Activated CD4-positive, alpha-beta memory T cell treated with anti-CD3 and anti-CD28 coated beads for 36 hours (primary cell): ENCODE data around the gene ABTB1. TPM values are rescaled to one million over a fixed set of nuclear protein-coding genes. Genes with fewer than 3 reads are reported as not detected.
"Not testable (repeated sequence)": the region's sequence is repeated elsewhere in the genome, so short reads cannot be mapped to it uniquely, and the experiment has no call there.

ENCODE experiments used
- CTCF ChIA-PET: fragments of 350-600 bp; sonication (Branson Sonifier 250); formaldehyde crosslinking; loops from one replicate; lab custom pipeline; 2021; ENCODE audit warnings: antibody characterized with exemption, inconsistent platforms; lab: Charles Lee
- POLR2A ChIA-PET: fragments of 350-600 bp; sonication (Branson Sonifier 250); formaldehyde crosslinking; loops from one replicate; lab custom pipeline; 2021; ENCODE audit warnings: antibody characterized with exemption; lab: Charles Lee
- DNase-seq: peaks from one replicate; pipeline ENCODE4 v3.0.0-alpha.2; 2020
- H3K27ac Mint-ChIP-seq: one replicate; pipeline ENCODE4 v1.8.0; 2021; ENCODE audit warnings: mixed read lengths
- H3K27me3 Mint-ChIP-seq: one replicate; pipeline ENCODE4 v1.8.0; 2021; ENCODE audit warnings: mixed read lengths
- H3K36me3 Mint-ChIP-seq: one replicate; pipeline ENCODE4 v1.8.0; 2021; ENCODE audit warnings: mixed read lengths
- H3K4me1 Mint-ChIP-seq: one replicate; pipeline ENCODE4 v1.8.0; 2021; ENCODE audit warnings: low read depth, mixed read lengths
- H3K4me3 Mint-ChIP-seq: one replicate; pipeline ENCODE4 v1.8.0; 2021; ENCODE audit warnings: mild to moderate bottlenecking, mixed read lengths
- H3K9me3 Mint-ChIP-seq: one replicate; pipeline ENCODE4 v1.8.0; 2021; ENCODE audit warnings: mixed read lengths
- intact Hi-C: fragments of 100-400 bp; cut with micrococcal nuclease; formaldehyde crosslinking; loops from one replicate; pipeline ENCODE4 v1.15.1; 2023
- total RNA-seq, 2 experiments: library from RNA; stranded (reverse); gene quantifications; one replicate each; pipeline ENCODE4 v1.2.3, GENCODE V29; 2021

ABTB1 gene
- total RNA-seq, 2 experiments from 2014 or later: 14.8 TPM

GRCh38 chr3:127704840-127705239, 32.1 kb downstream of the ABTB1 start:
- H3K36me3 Mint-ChIP-seq, H3K4me1 Mint-ChIP-seq, POLR2A ChIA-PET, CTCF ChIA-PET, DNase-seq, H3K4me3 Mint-ChIP-seq, H3K9me3 Mint-ChIP-seq, H3K27me3 Mint-ChIP-seq, intact Hi-C loops, H3K27ac Mint-ChIP-seq: not testable (repeated sequence)

- Mint-ChIP-seq H3K27me3 (peaks cover 8% of the 10 kb centered on the region), H3K9me3 (peaks cover 9% of the 10 kb centered on the region), H3K4me1 (no peaks in the 10 kb centered on the region), H3K36me3 (no peaks in the 10 kb centered on the region), H3K27ac (no peak overlapping the region), H3K4me3 (no peak overlapping the region)
- CTCF ChIA-PET: interaction anchor here (0.6 to 1.2 kb wide), 2 partner anchors 10 to 1033 kb away, joined by 3 to 4 read pairs; no protein-coding TSS in a partner anchor
- intact Hi-C loops: no loop called here
- POLR2A ChIA-PET: no interaction called here
- no peak for DNase-seq
These were observed 33.6 kb downstream of the ABTB1 start for GRCh38 chr3:127706312-127706711.

- Mint-ChIP-seq H3K27ac (no peak overlapping the region), H3K36me3 (no peaks in the 10 kb centered on the region), H3K9me3 (peaks cover 9% of the 10 kb centered on the region), H3K27me3 (peaks cover 8% of the 10 kb centered on the region), H3K4me3 (no peak overlapping the region), H3K4me1 (no peaks in the 10 kb centered on the region)
- POLR2A ChIA-PET: no interaction called here
- CTCF ChIA-PET: interaction anchor here (0.6 to 1.2 kb wide), 2 partner anchors 11 to 1032 kb away, joined by 3 to 4 read pairs; no protein-coding TSS in a partner anchor
- no peak for DNase-seq
- intact Hi-C loops: no loop called here
These were observed 34.1 kb downstream of the ABTB1 start for GRCh38 chr3:127706785-127707351.

- Mint-ChIP-seq H3K9me3 (peaks cover 9% of the 10 kb centered on the region), H3K4me3 (no peak overlapping the region), H3K4me1 (no peaks in the 10 kb centered on the region), H3K27me3 (peaks cover 8% of the 10 kb centered on the region), H3K27ac (no peak overlapping the region), H3K36me3 (no peaks in the 10 kb centered on the region)
- CTCF ChIA-PET: no interaction called here
- no peak for DNase-seq
- intact Hi-C loops: no loop called here
- POLR2A ChIA-PET: no interaction called here
These were observed 35.2 kb downstream of the ABTB1 start for GRCh38 chr3:127707851-127708411.

DNA sequence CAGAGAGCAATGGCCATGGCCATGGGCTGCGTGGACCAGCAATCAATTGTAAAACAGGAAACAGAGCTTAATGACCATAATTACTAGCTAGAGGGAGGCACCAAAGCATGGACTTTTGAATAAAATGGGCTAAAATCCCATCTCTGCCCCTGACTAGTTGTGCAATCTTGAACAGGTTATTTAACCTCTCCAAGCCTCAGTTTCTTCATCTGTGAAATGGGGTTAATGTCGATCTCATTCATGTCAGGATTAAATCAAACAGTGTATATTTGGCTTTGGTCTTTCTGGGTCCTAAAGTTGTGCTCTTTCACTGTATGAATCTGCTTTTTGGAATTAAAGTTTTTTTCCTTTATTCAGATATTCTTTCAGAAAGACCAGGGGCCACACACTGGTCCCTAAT, 36.1 kb downstream of the ABTB1 start:
- ChIA-PET CTCF (no interaction called here), POLR2A (no interaction called here)

GRCh38 chr3:127709320-127710060, 36.7 kb downstream of the ABTB1 start:
- Mint-ChIP-seq H3K27ac (no peak overlapping the region), H3K4me3 (no peak overlapping the region), H3K9me3 (peaks cover 1% of the 10 kb centered on the region), H3K4me1 (no peaks in the 10 kb centered on the region), H3K36me3 (no peaks in the 10 kb centered on the region), H3K27me3 (peaks cover 7% of the 10 kb centered on the region)
- ChIA-PET CTCF (no interaction called here), POLR2A (no interaction called here)
- no peak for DNase-seq
- intact Hi-C loops: no loop called here

More for the DNA sequence above, 36.1 kb downstream of the ABTB1 start:
- peaks cover 4% of the 10 kb centered on the region for H3K9me3 Mint-ChIP-seq
- no peak for DNase-seq
- no peaks in the 10 kb centered on the region for H3K36me3 Mint-ChIP-seq
- H3K4me1 Mint-ChIP-seq: no peaks in the 10 kb centered on the region
- no peak overlapping the region for H3K4me3 Mint-ChIP-seq
- no peak overlapping the region for H3K27ac Mint-ChIP-seq
- intact Hi-C loops: no loop called here
- H3K27me3 Mint-ChIP-seq: peaks cover 4% of the 10 kb centered on the region

- DNase-seq: no peak
- Mint-ChIP-seq H3K9me3 (no peaks in the 10 kb centered on the region), H3K27me3 (peaks cover 6% of the 10 kb centered on the region), H3K4me1 (no peaks in the 10 kb centered on the region), H3K27ac (no peak overlapping the region), H3K4me3 (no peak overlapping the region), H3K36me3 (no peaks in the 10 kb centered on the region)
- POLR2A ChIA-PET: no interaction called here
- CTCF ChIA-PET: no interaction called here
- intact Hi-C loops: no loop called here
These were observed 37.6 kb downstream of the ABTB1 start for GRCh38 chr3:127710155-127710941.

GRCh38 chr3:127711021-127711695, 38.4 kb downstream of the ABTB1 start:
- Mint-ChIP-seq H3K36me3 (no peaks in the 10 kb centered on the region), H3K27ac (no peak overlapping the region)
- intact Hi-C loops: no loop called here

GRCh38 chr3:127711896-127712295, 39.1 kb downstream of the ABTB1 start:
- CTCF ChIA-PET: no interaction called here
- POLR2A ChIA-PET: no interaction called here
- no peak for DNase-seq
- Mint-ChIP-seq H3K4me3 (no peak overlapping the region), H3K36me3 (no peaks in the 10 kb centered on the region), H3K9me3 (no peaks in the 10 kb centered on the region), H3K27ac (no peak overlapping the region), H3K27me3 (peaks cover 7% of the 10 kb centered on the region), H3K4me1 (no peaks in the 10 kb centered on the region)
- intact Hi-C loops: no loop called here

More at GRCh38 chr3:127711021-127711695, 38.4 kb downstream of the ABTB1 start:
- CTCF ChIA-PET: no interaction called here
- no peak for DNase-seq
- H3K4me1 Mint-ChIP-seq: no peaks in the 10 kb centered on the region
- no peaks in the 10 kb centered on the region for H3K9me3 Mint-ChIP-seq
- H3K27me3 Mint-ChIP-seq: peaks cover 6% of the 10 kb centered on the region
- POLR2A ChIA-PET: no interaction called here
- H3K4me3 Mint-ChIP-seq: no peak overlapping the region

GRCh38 chr3:127712461-127712860, 39.7 kb downstream of the ABTB1 start:
- H3K4me3 Mint-ChIP-seq: no peak overlapping the region

GRCh38 chr3:127712881-127713771, 40.4 kb downstream of the ABTB1 start:
- Mint-ChIP-seq H3K4me1 (no peaks in the 10 kb centered on the region), H3K27me3 (peaks cover 9% of the 10 kb centered on the region), H3K9me3 (no peaks in the 10 kb centered on the region), H3K27ac (no peak overlapping the region), H3K36me3 (no peaks in the 10 kb centered on the region), H3K4me3 (no peak overlapping the region)
- CTCF ChIA-PET: interaction anchor here (0.5 kb wide), 1 partner anchor 122 kb away, joined by 3 read pairs; no protein-coding TSS in a partner anchor
- intact Hi-C loops: no loop called here
- POLR2A ChIA-PET: no interaction called here
- no peak for DNase-seq

More at GRCh38 chr3:127712461-127712860, 39.7 kb downstream of the ABTB1 start:
- Mint-ChIP-seq H3K27ac (no peak overlapping the region), H3K4me1 (no peaks in the 10 kb centered on the region), H3K9me3 (no peaks in the 10 kb centered on the region), H3K36me3 (no peaks in the 10 kb centered on the region), H3K27me3 (peaks cover 7% of the 10 kb centered on the region)
- ChIA-PET POLR2A (no interaction called here), CTCF (no interaction called here)
- intact Hi-C loops: no loop called here
- DNase-seq: no peak
